NCI-H2196 (cell line): ENCODE measurements around the gene UGT1A3.

Experiments
- DNase-seq: peaks from one replicate; lab custom pipeline; 2025; ENCODE audit not compliant: unreplicated experiment; lab: John Stamatoyannopoulos, UW

UGT1A3 gene

GRCh38 chr2:233793465-233794127 is 64.8 kb downstream of the UGT1A3 start:
- DNase-seq = no peak

- DNase-seq = no peak
Measured at GRCh38 chr2:233794128-233794658, 65.4 kb downstream of the UGT1A3 start.

- DNase-seq = no peak
Measured at GRCh38 chr2:233795735-233796171, 66.9 kb downstream of the UGT1A3 start.

- no peak for DNase-seq
Measured at GRCh38 chr2:233796254-233796653, 67.4 kb downstream of the UGT1A3 start.

GRCh38 chr2:233798335-233799086 is 69.7 kb downstream of the UGT1A3 start:
- no peak for DNase-seq

- no peak for DNase-seq
Measured at GRCh38 chr2:233799087-233799665, 70.3 kb downstream of the UGT1A3 start.

- no peak for DNase-seq
Measured at GRCh38 chr2:233799716-233800115, 70.9 kb downstream of the UGT1A3 start.

GRCh38 chr2:233800208-233800607 is 71.4 kb downstream of the UGT1A3 start:
- DNase-seq = no peak

- DNase-seq = no peak
Measured at GRCh38 chr2:233801357-233802131, 72.7 kb downstream of the UGT1A3 start.

GRCh38 chr2:233802132-233802815 is 73.4 kb downstream of the UGT1A3 start:
- DNase-seq = no peak

GRCh38 chr2:233803292-233803911 is 74.6 kb downstream of the UGT1A3 start:
- no peak for DNase-seq

- DNase-seq = no peak
Measured at GRCh38 chr2:233803994-233804393, 75.2 kb downstream of the UGT1A3 start.

- no peak for DNase-seq
Measured at GRCh38 chr2:233807215-233807865, 78.5 kb downstream of the UGT1A3 start.

GRCh38 chr2:233807966-233808935 is 79.4 kb downstream of the UGT1A3 start:
- DNase-seq = no peak

GRCh38 chr2:233810385-233810784 is 81.5 kb downstream of the UGT1A3 start:
- no peak for DNase-seq

- DNase-seq = no peak
Measured at GRCh38 chr2:233811087-233811486, 82.2 kb downstream of the UGT1A3 start.

GRCh38 chr2:233811732-233812131 is 82.9 kb downstream of the UGT1A3 start:
- no peak for DNase-seq

GRCh38 chr2:233813236-233814055 is 84.6 kb downstream of the UGT1A3 start:
- DNase-seq = no peak
